Ovary (tissue), 3 donors: ENCODE data around the gene PCDH18.

ENCODE experiments used
- CTCF ChIP-seq, 3 donors: fragments of 450-650 bp in 2 of 3; fragments of 200-600 bp in 1 of 3; IDR thresholded peaks; one replicate each; pipeline versions ENCODE4 v1.5.1 to v1.8.0; 2016 to 2022; ENCODE audit warnings: antibody characterized with exemption in 3 of 3, mild to moderate bottlenecking in 1 of 3
- EP300 ChIP-seq: sonication (generic); formaldehyde crosslinking; IDR thresholded peaks from one replicate; pipeline ENCODE4 v1.6.1; 2017; ENCODE audit warnings: antibody characterized with exemption
- POLR2A ChIP-seq: fragments of 450-650 bp; IDR thresholded peaks from one replicate; pipeline ENCODE4 v1.6.1; 2017; ENCODE audit warnings: antibody characterized with exemption, mild to moderate bottlenecking, moderate library complexity
- donor health status: DM: no; HTN: no; CAD: no.

GRCh38 chr4:137470806-137471205 is 61.5 kb downstream of the PCDH18 start:
- TF ChIP-seq CTCF (IDR thresholded peaks at IDR 0.05) (no peak), POLR2A (no peak), EP300 (no peak)
